ENCODE data around the gene SRBD1.

The SRBD1 gene

DNA sequence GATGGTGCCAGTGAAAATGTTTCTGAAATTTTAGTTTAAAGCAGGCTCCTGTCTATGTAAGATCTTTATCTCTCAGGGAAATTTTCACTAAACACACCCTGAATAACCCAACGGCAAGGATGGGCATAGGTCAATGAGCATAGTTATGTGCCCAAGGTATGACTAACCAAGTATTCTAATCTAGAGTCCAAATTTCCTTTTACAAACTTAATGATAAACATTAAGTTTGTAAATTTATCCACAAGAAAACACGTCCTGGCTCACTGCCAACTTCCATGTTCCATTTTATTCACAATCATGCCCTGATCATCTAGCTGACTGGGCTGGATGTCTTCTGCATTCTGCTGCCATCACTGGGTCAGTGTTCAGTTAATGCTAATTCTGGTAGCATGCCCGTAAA, 151.2 kb downstream of the SRBD1 start:
- DNase-seq (ENCODE audit: low read depth, low spot score), result no peak
- TF ChIP-seq, protein P1, sequence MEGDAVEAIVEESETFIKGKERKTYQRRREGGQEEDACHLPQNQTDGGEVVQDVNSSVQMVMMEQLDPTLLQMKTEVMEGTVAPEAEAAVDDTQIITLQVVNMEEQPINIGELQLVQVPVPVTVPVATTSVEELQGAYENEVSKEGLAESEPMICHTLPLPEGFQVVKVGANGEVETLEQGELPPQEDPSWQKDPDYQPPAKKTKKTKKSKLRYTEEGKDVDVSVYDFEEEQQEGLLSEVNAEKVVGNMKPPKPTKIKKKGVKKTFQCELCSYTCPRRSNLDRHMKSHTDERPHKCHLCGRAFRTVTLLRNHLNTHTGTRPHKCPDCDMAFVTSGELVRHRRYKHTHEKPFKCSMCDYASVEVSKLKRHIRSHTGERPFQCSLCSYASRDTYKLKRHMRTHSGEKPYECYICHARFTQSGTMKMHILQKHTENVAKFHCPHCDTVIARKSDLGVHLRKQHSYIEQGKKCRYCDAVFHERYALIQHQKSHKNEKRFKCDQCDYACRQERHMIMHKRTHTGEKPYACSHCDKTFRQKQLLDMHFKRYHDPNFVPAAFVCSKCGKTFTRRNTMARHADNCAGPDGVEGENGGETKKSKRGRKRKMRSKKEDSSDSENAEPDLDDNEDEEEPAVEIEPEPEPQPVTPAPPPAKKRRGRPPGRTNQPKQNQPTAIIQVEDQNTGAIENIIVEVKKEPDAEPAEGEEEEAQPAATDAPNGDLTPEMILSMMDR (IDR thresholded peaks at IDR 0.05; ENCODE audit: low read depth, low read length), result no peak
- in situ Hi-C loops (cut with HindIII; ENCODE audit: low sequenced_read_pairs), result no loop called here
- H3K4me3 ChIP-seq (ENCODE audit: low read depth, low read length), result no peak overlapping the region

DNA sequence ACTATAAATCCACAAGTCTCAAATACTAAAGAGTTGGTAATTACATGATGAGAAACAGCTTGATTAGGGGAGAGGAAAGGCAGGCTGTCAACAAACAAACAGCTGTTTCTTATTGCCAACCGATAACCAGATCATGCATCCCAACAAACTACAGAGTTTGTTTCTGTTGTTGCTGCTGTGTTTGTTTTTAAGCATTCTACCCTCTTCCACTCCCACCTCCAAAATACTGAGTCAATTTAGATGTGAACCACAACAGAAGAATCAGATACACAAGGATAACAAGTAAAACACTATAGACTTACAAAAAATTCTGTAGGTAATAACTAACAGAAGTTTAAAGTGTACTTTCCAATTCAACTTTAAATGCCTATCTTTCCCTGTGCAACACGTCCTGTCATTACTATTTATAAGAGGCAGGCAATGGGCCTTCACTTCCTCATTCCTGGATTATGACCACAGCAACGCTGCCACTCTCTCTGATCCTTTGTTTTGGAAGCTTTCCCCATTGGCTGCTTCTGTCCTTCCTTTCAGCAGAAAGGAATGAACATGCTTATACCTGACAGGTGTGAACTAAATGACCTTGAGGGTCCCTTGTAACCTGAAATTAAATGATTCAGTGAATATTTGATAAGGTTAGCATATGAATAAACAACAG, 152.0 kb downstream of the SRBD1 start:
- TF ChIP-seq, protein P1 (IDR thresholded peaks at IDR 0.05; ENCODE audit: low read depth, low read length), result no peak
- in situ Hi-C loops (cut with HindIII; ENCODE audit: low sequenced_read_pairs), result no loop called here
- H3K4me3 ChIP-seq (ENCODE audit: low read depth, low read length), result no peak overlapping the region
- peak; percentile 54 for DNase-seq (ENCODE audit: low read depth, low spot score)

DNA sequence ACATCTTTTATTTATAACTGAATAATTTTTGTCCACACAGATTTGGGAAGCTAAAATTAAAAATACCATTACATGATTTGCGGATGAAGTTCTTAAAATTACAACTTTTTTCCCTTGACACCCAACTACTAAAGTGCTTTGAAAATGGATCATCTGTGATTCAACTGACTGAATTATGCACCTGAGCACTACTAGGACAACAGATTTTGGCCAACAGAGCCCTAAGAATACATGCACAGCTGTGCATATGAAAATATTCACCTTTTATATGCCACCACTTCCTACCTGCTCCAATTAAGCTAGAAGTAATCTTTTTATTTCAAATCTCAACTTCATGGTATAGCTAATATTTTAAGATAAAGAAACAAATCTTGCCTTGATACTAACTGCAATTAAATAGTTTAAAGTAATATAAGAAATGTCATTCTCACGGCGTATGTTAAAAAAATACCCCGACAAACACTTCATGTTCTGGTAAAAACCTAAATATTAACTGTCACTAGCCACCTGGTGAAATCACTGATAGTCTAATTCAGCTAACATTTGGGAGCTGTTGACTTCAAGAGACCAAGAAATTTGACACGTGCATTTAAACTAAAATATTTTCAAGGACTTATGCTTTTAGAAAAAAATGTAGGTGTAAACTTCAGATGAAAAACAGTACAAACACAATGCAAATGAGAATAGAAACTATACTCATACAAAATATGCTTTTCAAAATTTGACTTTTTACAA, 153.7 kb downstream of the SRBD1 start:
- no peak overlapping the region for H3K4me3 ChIP-seq (ENCODE audit: low read depth, low read length)
- DNase-seq (ENCODE audit: low read depth, low spot score), result no peak
- in situ Hi-C loops (cut with HindIII; ENCODE audit: low sequenced_read_pairs), result no loop called here
- TF ChIP-seq, protein P1 (IDR thresholded peaks at IDR 0.05; ENCODE audit: low read depth, low read length), result no peak

DNA sequence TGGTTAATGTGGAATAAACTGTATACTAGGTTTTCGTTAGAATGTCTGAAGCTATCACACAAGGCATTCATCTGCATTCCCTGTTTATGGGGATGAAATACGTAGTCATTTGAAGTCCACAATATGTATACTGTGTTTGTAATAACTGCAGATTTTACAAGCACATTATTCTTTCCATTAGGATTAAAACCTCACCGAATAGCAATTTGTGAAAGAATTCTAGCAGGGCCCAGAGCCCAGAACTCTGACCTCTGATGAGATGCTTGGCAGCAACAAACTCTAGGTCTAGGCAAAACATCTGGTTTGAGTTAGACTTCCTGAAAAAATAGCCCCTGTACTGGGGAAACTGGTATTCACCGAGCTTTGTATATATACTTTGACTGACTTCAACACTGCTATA, 158.2 kb downstream of the SRBD1 start:
- peak; percentile 93 for DNase-seq (ENCODE audit: low read depth, low spot score)
- TF ChIP-seq, protein P1 (IDR thresholded peaks at IDR 0.05; ENCODE audit: low read depth, low read length), result no peak
- in situ Hi-C loops (cut with HindIII; ENCODE audit: low sequenced_read_pairs), result no loop called here
- no peak overlapping the region for H3K4me3 ChIP-seq (ENCODE audit: low read depth, low read length)

DNA sequence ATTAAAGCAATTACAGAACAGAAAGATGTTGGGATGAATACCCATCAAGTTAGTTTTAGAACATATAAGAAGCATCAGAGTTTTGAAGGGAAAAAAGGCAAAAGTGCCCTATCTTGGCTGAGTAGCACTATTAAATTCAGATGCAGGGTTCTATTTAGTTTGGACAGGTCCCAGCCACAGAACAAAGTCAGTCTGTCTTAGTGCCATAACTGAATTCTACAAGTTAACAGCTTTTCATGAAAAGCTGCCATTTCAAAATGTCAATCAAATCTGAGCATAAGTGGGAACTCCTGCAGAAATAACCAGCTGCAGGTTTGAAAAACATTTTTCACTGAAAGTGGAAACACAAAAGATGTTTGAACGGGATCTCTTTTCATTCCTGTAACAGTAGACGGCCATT, 160.4 kb downstream of the SRBD1 start:
- no peak overlapping the region for H3K4me3 ChIP-seq (ENCODE audit: low read depth, low read length)
- in situ Hi-C loops (cut with HindIII; ENCODE audit: low sequenced_read_pairs), result no loop called here
- TF ChIP-seq, protein P1 (IDR thresholded peaks at IDR 0.05; ENCODE audit: low read depth, low read length), result no peak
- DNase-seq (ENCODE audit: low read depth, low spot score), result no peak

DNA sequence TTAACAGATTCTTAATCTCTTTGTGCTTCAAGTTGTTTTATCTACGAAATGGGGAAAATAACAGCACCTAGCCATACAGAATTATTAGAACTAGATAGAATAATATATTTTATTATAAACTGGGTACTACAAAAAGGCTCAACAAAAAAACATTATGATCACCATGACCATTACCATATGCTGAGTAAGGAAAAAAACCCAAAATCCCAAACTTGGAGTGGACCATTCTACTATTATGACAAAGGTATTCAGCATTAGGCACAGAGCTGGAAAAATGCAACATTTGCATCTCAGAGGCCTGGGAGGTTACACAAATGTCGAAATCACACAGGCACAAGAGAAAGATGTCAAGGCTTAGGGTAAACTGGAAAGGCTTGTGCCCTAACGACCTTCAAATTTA, 162.8 kb downstream of the SRBD1 start:
- H3K4me3 ChIP-seq (ENCODE audit: low read depth, low read length), result no peak overlapping the region
- no peak for DNase-seq (ENCODE audit: low read depth, low spot score)
- TF ChIP-seq, protein P1 (IDR thresholded peaks at IDR 0.05; ENCODE audit: low read depth, low read length), result no peak
- in situ Hi-C loops (cut with HindIII; ENCODE audit: low sequenced_read_pairs), result no loop called here
